ENCODE measurements around the gene VWCE. TPM values are rescaled to one million over a fixed set of nuclear protein-coding genes. Genes with fewer than 3 reads are reported as not detected.
"Not testable (repeated sequence)": the region's sequence is repeated elsewhere in the genome, so short reads cannot be mapped to it uniquely, and the experiment has no call there.

Gene VWCE
- total RNA-seq, 1 experiment from 2014 or later = 1.1 TPM

DNA sequence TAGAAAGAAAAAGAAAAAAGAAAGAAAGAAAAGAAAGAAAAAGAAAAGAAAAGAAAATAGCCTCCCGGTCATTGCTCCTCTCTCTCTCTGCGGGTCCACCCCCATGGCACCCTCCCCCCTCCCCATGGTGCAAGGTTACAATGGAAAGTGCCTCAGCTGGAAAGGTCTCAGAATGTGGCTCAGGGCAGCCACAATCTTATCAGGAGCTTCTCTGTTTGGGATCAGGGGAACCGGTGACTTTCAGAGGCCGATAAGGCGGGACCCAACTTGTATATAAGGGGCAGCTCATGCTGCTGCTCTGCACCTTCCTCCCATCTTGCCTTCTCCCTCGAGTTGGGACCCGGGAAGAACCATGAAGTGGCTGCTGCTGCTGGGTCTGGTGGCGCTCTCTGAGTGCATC lies 54.2 kb downstream of the VWCE start, which contains the start of gene PGA5:
Gene PGA5, plus strand, starts transcription at position 301 of the 400 bp plus-strand sequence. Its CDS starts 52 bp downstream, at position 353.
- DNase-seq; H3K27me3 ChIP-seq (ENCODE audit: control insufficient read depth, insufficient read depth, low read length); H3K4me3 ChIP-seq (ENCODE audit: insufficient read depth, low read depth, low read length); H3K36me3 ChIP-seq (replicated peaks; ENCODE audit: control insufficient read depth, insufficient read depth, low read length): not testable (repeated sequence)

DNA sequence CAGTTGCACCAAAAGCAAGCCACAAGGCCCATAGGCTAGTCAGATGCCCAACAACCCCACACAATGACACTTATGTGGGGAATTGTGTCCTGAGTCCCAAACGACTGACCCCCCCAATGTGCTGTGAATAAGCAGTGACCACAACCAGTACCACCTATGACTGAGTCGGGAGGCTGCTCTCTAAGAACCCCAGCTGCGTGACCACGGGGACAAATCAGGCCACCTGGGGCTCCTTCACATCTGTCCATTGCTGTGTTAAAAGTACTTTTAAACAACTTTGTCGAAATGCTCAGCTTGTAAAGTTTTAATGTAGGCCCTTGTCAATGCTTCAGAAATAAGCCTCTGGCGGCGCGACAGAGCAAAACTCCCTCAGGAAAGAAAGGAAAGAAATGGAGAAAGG lies 54.8 kb downstream of the VWCE start:
- not testable (repeated sequence) for H3K4me3 ChIP-seq (ENCODE audit: insufficient read depth, low read depth, low read length); DNase-seq; H3K36me3 ChIP-seq (replicated peaks; ENCODE audit: control insufficient read depth, insufficient read depth, low read length); H3K27me3 ChIP-seq (ENCODE audit: control insufficient read depth, insufficient read depth, low read length)

DNA sequence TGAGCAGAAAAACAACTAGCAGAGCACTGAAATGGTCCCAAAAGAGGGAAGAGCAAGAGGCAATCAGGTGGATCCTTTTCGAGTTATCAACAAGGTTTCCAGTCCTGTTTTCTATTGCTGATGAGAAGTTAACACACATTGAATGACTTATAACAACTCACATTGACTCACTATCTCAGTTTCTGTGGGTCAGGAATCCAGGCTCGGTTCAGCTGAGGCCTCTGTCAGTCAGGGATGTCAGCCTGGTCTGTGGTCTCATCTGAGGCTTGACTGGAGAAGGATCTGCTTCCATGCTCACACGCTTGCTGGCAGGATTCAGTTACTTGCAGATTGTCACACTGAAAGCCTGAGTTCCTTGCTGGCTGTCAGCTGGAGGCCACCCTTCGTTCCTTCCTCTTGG lies 58.0 kb downstream of the VWCE start:
- H3K27me3 ChIP-seq (ENCODE audit: control insufficient read depth, insufficient read depth, low read length); H3K36me3 ChIP-seq (replicated peaks; ENCODE audit: control insufficient read depth, insufficient read depth, low read length); H3K4me3 ChIP-seq (ENCODE audit: insufficient read depth, low read depth, low read length); DNase-seq: not testable (repeated sequence)

DNA sequence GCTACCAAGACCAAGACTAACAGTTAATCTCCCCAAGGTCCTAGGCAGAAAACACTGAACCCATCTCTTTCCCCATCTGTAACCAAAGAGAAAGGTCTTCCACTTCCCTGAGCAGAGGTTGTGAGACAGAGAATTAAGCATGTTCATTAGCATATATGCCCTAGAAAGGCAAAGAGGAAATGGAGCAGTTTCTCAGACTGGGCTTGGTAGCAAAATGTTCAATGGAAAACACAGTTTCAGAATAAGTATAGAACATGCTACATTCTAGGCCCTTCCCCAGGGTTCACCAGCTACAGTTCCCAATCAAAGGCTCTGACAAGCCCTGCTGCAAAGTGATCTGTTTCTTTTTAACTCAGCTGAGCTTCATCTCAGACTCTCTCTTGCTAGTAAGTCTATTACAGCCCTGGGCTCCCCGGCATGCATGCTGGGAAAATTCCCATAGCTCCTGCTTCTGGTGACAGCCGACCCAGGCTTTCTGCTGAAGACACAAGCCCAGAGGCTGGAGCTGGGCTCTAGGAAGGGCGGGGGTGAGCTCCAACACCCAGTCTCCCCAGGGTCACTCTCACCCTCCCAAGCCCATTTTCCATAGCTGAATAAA lies 62.5 kb downstream of the VWCE start:
- H3K4me3 ChIP-seq (ENCODE audit: insufficient read depth, low read depth, low read length); H3K36me3 ChIP-seq (replicated peaks; ENCODE audit: control insufficient read depth, insufficient read depth, low read length): not testable (repeated sequence)

DNA sequence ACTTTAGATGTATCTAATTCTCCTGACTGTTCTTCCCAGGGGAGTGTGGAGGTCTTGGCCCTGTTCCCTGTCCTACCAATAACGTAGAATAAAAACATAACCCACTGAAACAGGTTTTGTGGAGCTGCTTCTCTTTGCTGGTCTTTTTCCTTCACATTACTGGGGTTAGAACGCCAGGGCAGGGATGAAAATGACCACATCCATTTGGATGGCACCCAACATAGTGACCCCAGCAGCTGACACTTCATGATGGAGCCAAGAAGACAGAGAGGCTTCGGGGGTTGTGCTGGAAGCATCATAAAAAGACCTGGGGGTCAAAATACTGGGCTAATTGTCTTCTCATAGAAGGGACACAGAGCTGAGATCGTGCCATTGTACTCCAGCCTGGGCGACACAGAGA lies 63.5 kb downstream of the VWCE start:
- not testable (repeated sequence) for H3K36me3 ChIP-seq (replicated peaks; ENCODE audit: control insufficient read depth, insufficient read depth, low read length); H3K4me3 ChIP-seq (ENCODE audit: insufficient read depth, low read depth, low read length); DNase-seq; H3K27me3 ChIP-seq (ENCODE audit: control insufficient read depth, insufficient read depth, low read length)

More for the DNA sequence above, 62.5 kb downstream of the VWCE start:
- H3K27me3 ChIP-seq (ENCODE audit: control insufficient read depth, insufficient read depth, low read length); DNase-seq: not testable (repeated sequence)

DNA sequence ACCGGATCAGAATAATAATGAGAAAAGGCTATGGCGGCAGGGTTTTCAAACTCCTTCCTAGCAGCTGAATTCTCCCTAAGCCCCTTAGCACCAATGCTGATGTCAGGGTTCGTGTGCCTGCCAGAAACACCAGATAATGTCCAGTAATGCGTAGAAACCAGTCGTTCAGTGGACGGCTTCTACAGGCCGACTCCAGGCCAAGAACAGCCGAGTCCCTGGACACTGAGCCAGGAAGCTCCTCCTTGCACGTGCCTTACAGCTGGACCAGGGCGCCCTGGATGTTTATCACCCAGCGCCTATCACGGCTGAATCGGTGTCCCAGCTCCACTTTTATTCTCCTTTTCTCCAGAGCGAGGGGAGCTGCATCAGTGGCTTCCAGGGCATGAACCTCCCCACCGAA lies 64.1 kb downstream of the VWCE start:
- H3K4me3 ChIP-seq (ENCODE audit: insufficient read depth, low read depth, low read length) = not testable (repeated sequence)

DNA sequence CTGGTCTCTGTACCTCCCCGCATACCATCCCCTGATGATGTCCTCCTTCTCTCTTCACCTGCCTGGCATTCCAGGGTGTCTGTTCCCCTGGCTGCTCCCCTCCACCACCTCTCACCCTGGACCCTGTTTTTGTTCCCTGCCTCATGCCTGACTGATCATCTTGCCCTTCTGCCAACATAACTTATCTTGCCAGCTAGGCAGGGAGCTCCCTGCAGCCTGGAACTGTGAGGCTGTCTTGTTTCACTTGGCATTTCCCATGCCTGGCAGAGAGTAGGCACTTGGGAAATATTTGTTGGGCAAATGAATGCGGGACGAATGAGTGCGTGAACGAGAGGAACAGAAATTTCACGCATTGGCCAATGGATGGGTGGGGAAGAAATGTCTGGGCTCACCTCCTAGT lies 65.7 kb downstream of the VWCE start:
- H3K36me3 ChIP-seq (replicated peaks; ENCODE audit: control insufficient read depth, insufficient read depth, low read length); H3K4me3 ChIP-seq (ENCODE audit: insufficient read depth, low read depth, low read length); H3K27me3 ChIP-seq (ENCODE audit: control insufficient read depth, insufficient read depth, low read length); DNase-seq: not testable (repeated sequence)

More for the DNA sequence above, 64.1 kb downstream of the VWCE start:
- DNase-seq; H3K36me3 ChIP-seq (replicated peaks; ENCODE audit: control insufficient read depth, insufficient read depth, low read length); H3K27me3 ChIP-seq (ENCODE audit: control insufficient read depth, insufficient read depth, low read length): not testable (repeated sequence)

DNA sequence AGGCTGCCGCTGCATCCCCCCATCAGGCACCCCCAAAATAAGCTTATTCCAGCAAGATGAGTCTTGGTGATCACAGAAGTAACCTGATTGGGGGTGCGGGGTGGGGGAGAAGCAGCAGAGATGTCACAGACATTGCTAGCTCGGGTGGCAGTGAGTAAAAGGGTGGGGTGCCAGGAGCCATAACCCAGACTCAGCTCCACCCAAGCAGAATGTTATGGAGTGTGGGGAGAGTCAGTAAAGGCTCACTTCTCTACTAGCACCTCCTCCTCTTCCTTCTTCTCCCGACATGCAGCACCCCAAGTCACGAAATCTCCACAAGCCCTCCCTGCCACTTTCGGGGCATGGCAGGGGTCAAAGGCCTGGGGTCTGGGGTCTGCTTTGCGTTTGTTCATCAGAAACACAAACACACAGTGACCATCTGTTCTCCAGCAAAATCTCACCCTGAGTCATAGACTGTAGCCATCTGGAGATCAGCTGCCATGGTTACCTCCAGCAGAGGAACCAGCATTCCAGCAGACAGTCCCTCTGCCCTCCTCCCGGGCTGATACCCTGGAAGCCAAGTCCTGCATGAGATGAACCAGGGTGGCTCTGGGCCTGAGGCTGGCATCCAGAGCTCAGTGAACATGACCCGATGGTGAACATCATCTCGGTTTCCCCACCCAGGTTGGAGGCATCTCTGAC lies 68.5 kb downstream of the VWCE start:
- H3K4me3 ChIP-seq (ENCODE audit: insufficient read depth, low read depth, low read length); H3K27me3 ChIP-seq (ENCODE audit: control insufficient read depth, insufficient read depth, low read length); H3K36me3 ChIP-seq (replicated peaks; ENCODE audit: control insufficient read depth, insufficient read depth, low read length); DNase-seq: not testable (repeated sequence)

DNA sequence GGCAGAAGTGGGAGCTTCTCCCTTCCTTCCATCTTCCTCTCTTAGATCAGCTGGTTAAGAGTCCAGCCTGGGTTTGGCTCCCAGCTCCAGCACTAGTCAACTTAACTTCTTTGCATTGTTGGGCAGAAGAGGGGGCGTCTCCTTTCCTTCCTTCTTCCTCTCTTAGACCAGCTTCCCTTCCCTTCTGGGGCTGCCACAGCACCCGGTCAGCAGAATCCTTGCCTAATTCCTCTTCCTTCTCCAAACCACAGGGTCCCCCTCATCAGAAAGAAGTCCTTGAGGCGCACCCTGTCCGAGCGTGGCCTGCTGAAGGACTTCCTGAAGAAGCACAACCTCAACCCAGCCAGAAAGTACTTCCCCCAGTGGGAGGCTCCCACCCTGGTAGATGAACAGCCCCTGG lies 72.4 kb downstream of the VWCE start:
- H3K36me3 ChIP-seq (replicated peaks; ENCODE audit: control insufficient read depth, insufficient read depth, low read length); H3K4me3 ChIP-seq (ENCODE audit: insufficient read depth, low read depth, low read length); DNase-seq; H3K27me3 ChIP-seq (ENCODE audit: control insufficient read depth, insufficient read depth, low read length): not testable (repeated sequence)

DNA sequence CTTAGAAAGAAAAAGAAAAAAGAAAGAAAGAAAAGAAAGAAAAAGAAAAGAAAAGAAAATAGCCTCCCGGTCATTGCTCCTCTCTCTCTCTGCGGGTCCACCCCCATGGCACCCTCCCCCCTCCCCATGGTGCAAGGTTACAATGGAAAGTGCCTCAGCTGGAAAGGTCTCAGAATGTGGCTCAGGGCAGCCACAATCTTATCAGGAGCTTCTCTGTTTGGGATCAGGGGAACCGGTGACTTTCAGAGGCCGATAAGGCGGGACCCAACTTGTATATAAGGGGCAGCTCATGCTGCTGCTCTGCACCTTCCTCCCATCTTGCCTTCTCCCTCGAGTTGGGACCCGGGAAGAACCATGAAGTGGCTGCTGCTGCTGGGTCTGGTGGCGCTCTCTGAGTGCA lies 73.1 kb downstream of the VWCE start, which contains the start of gene PGA4:
Gene PGA4, plus strand, starts transcription at position 301 of the 400 bp plus-strand sequence. Its CDS starts 54 bp downstream, at position 355.
- not testable (repeated sequence) for H3K4me3 ChIP-seq (ENCODE audit: insufficient read depth, low read depth, low read length); DNase-seq

DNA sequence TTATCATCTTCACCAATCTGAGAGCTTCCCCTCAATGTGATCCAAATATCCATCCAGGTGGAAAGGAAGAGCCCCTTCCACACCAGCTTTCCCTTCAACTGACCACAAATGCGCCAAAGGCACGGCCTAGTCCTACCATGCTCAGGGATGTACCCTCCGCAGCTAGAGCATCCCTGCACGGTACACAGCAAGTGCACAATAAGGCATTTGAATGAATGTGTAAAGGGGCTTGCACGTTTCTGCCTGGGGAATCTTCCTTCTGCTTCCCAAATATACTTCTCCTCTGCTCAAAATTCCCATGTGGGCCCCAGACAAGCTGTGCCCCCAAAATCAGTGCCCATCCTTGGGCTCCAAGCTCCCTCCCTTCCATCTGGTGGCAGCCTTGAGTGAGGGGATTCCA lies 76.1 kb downstream of the VWCE start:
- H3K36me3 ChIP-seq (replicated peaks; ENCODE audit: control insufficient read depth, insufficient read depth, low read length); H3K4me3 ChIP-seq (ENCODE audit: insufficient read depth, low read depth, low read length); H3K27me3 ChIP-seq (ENCODE audit: control insufficient read depth, insufficient read depth, low read length); DNase-seq: not testable (repeated sequence)

More for the DNA sequence above, 73.1 kb downstream of the VWCE start, which contains the start of gene PGA4:
- H3K27me3 ChIP-seq (ENCODE audit: control insufficient read depth, insufficient read depth, low read length); H3K36me3 ChIP-seq (replicated peaks; ENCODE audit: control insufficient read depth, insufficient read depth, low read length): not testable (repeated sequence)

DNA sequence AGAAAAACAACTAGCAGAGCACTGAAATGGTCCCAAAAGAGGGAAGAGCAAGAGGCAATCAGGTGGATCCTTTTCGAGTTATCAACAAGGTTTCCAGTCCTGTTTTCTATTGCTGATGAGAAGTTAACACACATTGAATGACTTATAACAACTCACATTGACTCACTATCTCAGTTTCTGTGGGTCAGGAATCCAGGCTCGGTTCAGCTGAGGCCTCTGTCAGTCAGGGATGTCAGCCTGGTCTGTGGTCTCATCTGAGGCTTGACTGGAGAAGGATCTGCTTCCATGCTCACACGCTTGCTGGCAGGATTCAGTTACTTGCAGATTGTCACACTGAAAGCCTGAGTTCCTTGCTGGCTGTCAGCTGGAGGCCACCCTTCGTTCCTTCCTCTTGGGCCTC lies 76.8 kb downstream of the VWCE start:
- H3K27me3 ChIP-seq (ENCODE audit: control insufficient read depth, insufficient read depth, low read length); H3K36me3 ChIP-seq (replicated peaks; ENCODE audit: control insufficient read depth, insufficient read depth, low read length); H3K4me3 ChIP-seq (ENCODE audit: insufficient read depth, low read depth, low read length); DNase-seq: not testable (repeated sequence)

DNA sequence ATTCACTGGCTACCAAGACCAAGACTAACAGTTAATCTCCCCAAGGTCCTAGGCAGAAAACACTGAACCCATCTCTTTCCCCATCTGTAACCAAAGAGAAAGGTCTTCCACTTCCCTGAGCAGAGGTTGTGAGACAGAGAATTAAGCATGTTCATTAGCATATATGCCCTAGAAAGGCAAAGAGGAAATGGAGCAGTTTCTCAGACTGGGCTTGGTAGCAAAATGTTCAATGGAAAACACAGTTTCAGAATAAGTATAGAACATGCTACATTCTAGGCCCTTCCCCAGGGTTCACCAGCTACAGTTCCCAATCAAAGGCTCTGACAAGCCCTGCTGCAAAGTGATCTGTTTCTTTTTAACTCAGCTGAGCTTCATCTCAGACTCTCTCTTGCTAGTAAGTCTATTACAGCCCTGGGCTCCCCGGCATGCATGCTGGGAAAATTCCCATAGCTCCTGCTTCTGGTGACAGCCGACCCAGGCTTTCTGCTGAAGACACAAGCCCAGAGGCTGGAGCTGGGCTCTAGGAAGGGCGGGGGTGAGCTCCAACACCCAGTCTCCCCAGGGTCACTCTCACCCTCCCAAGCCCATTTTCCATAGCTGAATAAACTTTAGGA lies 81.3 kb downstream of the VWCE start:
- not testable (repeated sequence) for H3K4me3 ChIP-seq (ENCODE audit: insufficient read depth, low read depth, low read length); H3K36me3 ChIP-seq (replicated peaks; ENCODE audit: control insufficient read depth, insufficient read depth, low read length); DNase-seq; H3K27me3 ChIP-seq (ENCODE audit: control insufficient read depth, insufficient read depth, low read length)

DNA sequence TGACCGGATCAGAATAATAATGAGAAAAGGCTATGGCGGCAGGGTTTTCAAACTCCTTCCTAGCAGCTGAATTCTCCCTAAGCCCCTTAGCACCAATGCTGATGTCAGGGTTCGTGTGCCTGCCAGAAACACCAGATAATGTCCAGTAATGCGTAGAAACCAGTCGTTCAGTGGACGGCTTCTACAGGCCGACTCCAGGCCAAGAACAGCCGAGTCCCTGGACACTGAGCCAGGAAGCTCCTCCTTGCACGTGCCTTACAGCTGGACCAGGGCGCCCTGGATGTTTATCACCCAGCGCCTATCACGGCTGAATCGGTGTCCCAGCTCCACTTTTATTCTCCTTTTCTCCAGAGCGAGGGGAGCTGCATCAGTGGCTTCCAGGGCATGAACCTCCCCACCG lies 82.9 kb downstream of the VWCE start:
- H3K27me3 ChIP-seq (ENCODE audit: control insufficient read depth, insufficient read depth, low read length); H3K4me3 ChIP-seq (ENCODE audit: insufficient read depth, low read depth, low read length); H3K36me3 ChIP-seq (replicated peaks; ENCODE audit: control insufficient read depth, insufficient read depth, low read length); DNase-seq: not testable (repeated sequence)

DNA sequence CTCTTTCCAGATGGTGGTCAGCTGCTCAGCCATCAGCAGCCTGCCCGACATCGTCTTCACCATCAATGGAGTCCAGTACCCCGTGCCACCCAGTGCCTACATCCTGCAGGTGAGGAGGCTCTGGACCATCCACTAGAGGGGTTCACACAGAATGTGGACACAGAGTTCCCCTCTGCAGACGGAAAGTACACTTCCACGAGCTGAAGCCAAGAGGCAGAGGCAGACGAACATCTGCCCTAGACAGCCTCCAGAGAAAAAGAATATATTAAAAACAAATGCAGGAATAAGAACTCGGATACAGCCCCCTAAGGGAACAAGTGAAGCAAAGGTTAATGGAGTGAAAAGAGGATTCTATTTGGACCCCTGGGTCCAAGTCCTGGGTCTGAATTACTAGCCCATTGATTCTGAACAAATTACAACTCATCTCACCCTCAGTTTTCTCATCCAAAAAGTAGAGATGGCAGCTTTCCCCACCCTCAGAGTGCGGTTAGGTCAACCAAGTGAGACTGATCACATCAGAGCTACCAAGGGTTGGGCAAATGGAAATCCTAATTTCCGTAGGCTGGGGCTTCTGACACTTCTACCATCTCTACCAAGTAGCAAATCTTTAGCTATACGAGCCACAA lies 83.7 kb downstream of the VWCE start:
- H3K4me3 ChIP-seq (ENCODE audit: insufficient read depth, low read depth, low read length); DNase-seq; H3K36me3 ChIP-seq (replicated peaks; ENCODE audit: control insufficient read depth, insufficient read depth, low read length); H3K27me3 ChIP-seq (ENCODE audit: control insufficient read depth, insufficient read depth, low read length): not testable (repeated sequence)

All from H7 (cell line).